NCI-H128 (cell line): ENCODE results near the gene DNAH17.

Experiments used
- DNase-seq: peaks from one replicate; lab custom pipeline; 2025; ENCODE audit not compliant: unreplicated experiment; lab: John Stamatoyannopoulos, UW

Gene DNAH17

GRCh38 chr17:78575340-78575739, 1.9 kb downstream of the DNAH17 start:
- DNase-seq: no peak

- DNase-seq: no peak
Observed at GRCh38 chr17:78573955-78574354, 3.2 kb downstream of the DNAH17 start.

- no peak for DNase-seq
Observed at GRCh38 chr17:78572239-78573205, 4.7 kb downstream of the DNAH17 start.

GRCh38 chr17:78571329-78571728, 5.9 kb downstream of the DNAH17 start:
- no peak for DNase-seq

GRCh38 chr17:78568494-78569115, 8.6 kb downstream of the DNAH17 start:
- DNase-seq: no peak

- no peak for DNase-seq
Observed at GRCh38 chr17:78567991-78568390, 9.2 kb downstream of the DNAH17 start.

- DNase-seq: no peak
Observed at GRCh38 chr17:78566947-78567346, 10.2 kb downstream of the DNAH17 start.

- no peak for DNase-seq
Observed at GRCh38 chr17:78563189-78564145, 13.7 kb downstream of the DNAH17 start.

- no peak for DNase-seq
Observed at GRCh38 chr17:78562734-78563133, 14.5 kb downstream of the DNAH17 start.

GRCh38 chr17:78561166-78561565, 16.0 kb downstream of the DNAH17 start:
- no peak for DNase-seq

- no peak for DNase-seq
Observed at GRCh38 chr17:78560731-78561130, 16.5 kb downstream of the DNAH17 start.

- no peak for DNase-seq
Observed at GRCh38 chr17:78559749-78560368, 17.3 kb downstream of the DNAH17 start.

GRCh38 chr17:78558989-78559388, 18.2 kb downstream of the DNAH17 start:
- DNase-seq: no peak

GRCh38 chr17:78558181-78558850, 18.9 kb downstream of the DNAH17 start:
- no peak for DNase-seq

GRCh38 chr17:78557598-78558039, 19.6 kb downstream of the DNAH17 start:
- no peak for DNase-seq

- no peak for DNase-seq
Observed at GRCh38 chr17:78556812-78557211, 20.4 kb downstream of the DNAH17 start.

- DNase-seq: no peak
Observed at GRCh38 chr17:78555746-78556401, 21.3 kb downstream of the DNAH17 start.

GRCh38 chr17:78550464-78550863, 26.7 kb downstream of the DNAH17 start:
- DNase-seq: no peak

- no peak for DNase-seq
Observed at GRCh38 chr17:78548725-78549124, 28.5 kb downstream of the DNAH17 start.

- DNase-seq: no peak
Observed at GRCh38 chr17:78547035-78547434, 30.2 kb downstream of the DNAH17 start.
